GM03348 (cell line): ENCODE measurements around the gene PTPN2.

Source experiments
- DNase-seq: peaks from one replicate; pipeline ENCODE4 v3.0.0; 2012; ENCODE audit warnings: low spot score

The PTPN2 gene

GRCh38 chr18:12857991-12858544 lies 26.0 kb downstream of the PTPN2 start:
- DNase-seq = no peak

GRCh38 chr18:12857215-12857905 lies 26.7 kb downstream of the PTPN2 start:
- no peak for DNase-seq

- DNase-seq = no peak
These were observed 28.1 kb downstream of the PTPN2 start for GRCh38 chr18:12855916-12856315.

GRCh38 chr18:12852566-12853315 lies 31.3 kb downstream of the PTPN2 start:
- no peak for DNase-seq

- DNase-seq = no peak
These were observed 32.3 kb downstream of the PTPN2 start for GRCh38 chr18:12851716-12852115.

GRCh38 chr18:12849548-12849947 lies 34.5 kb downstream of the PTPN2 start:
- DNase-seq = no peak

GRCh38 chr18:12848405-12848804 lies 35.6 kb downstream of the PTPN2 start:
- no peak for DNase-seq

GRCh38 chr18:12844391-12844790 lies 39.6 kb downstream of the PTPN2 start:
- no peak for DNase-seq

GRCh38 chr18:12843420-12844350 lies 40.4 kb downstream of the PTPN2 start:
- no peak for DNase-seq

GRCh38 chr18:12842459-12843380 lies 41.3 kb downstream of the PTPN2 start:
- no peak for DNase-seq

- no peak for DNase-seq
These were observed 43.0 kb downstream of the PTPN2 start for GRCh38 chr18:12841070-12841469.

GRCh38 chr18:12840382-12840781 lies 43.7 kb downstream of the PTPN2 start:
- no peak for DNase-seq

GRCh38 chr18:12839526-12840196 lies 44.4 kb downstream of the PTPN2 start:
- peak; percentile 26 for DNase-seq

GRCh38 chr18:12839057-12839525 lies 44.9 kb downstream of the PTPN2 start:
- DNase-seq = no peak

- peak; percentile 89 for DNase-seq
These were observed 45.8 kb downstream of the PTPN2 start for GRCh38 chr18:12838178-12838634.

GRCh38 chr18:12837747-12838146 lies 46.3 kb downstream of the PTPN2 start:
- DNase-seq = no peak

GRCh38 chr18:12836551-12836950 lies 47.5 kb downstream of the PTPN2 start:
- DNase-seq = no peak

- no peak for DNase-seq
These were observed 55.7 kb downstream of the PTPN2 start for GRCh38 chr18:12828116-12829051.

- no peak for DNase-seq
These were observed 56.4 kb downstream of the PTPN2 start for GRCh38 chr18:12827588-12827987.
